Activated CD8-positive, alpha-beta memory T cell treated with anti-CD3 and anti-CD28 coated beads, Interleukin-2, amount 50 U/mL, for 48 hours (primary cell): Measurements from ENCODE around the gene LTB4R.
A peak's percentile ranks its signal among the peaks of the same experiment; 100 is the strongest.
"Not testable (repeated sequence)": the region's sequence is repeated elsewhere in the genome, so short reads cannot be mapped to it uniquely, and the experiment has no call there.

Experiments
- DNase-seq: peaks from one replicate; pipeline ENCODE4 v3.0.0-alpha.2; 2020

Gene LTB4R

DNA sequence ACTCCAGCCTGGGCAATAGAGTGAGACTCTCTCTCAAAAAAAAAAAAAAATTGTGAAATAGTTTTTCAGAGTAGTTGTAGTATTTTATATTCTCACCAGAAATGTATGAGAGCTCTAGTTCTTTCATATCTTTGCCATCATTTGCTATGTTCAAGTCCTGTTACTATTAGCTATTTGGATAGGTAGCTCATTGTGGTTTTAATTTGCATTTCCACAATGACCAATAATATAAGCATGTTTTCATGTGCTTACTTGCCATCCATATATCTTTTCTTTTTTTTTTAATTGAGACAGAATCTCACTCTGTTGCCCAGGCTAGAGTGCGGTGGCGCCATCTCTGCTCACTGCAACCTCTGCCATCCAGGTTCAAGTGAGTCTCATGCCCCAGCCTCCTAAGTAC is 36.9 kb downstream of the LTB4R start:
- no peak for DNase-seq

DNA sequence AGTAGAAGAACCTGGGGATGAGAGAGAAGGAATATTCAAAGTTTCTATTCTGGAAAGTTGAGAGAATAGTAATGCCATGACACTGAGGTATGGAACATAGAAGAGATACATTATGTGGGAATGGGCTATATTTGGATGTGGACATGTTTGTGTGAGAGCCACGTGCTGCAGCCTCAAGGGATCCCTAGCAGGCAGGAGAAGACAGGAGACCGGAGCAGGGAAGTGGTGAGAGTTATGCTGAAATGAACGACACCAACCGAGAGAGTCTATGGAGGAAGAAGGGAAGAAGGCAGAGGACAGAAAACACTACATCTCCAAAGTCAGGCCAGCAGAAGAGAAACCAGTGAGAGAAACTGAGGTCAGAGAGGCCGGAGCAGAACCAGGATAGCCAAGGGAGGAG is 38.4 kb downstream of the LTB4R start:
- DNase-seq, result no peak

DNA sequence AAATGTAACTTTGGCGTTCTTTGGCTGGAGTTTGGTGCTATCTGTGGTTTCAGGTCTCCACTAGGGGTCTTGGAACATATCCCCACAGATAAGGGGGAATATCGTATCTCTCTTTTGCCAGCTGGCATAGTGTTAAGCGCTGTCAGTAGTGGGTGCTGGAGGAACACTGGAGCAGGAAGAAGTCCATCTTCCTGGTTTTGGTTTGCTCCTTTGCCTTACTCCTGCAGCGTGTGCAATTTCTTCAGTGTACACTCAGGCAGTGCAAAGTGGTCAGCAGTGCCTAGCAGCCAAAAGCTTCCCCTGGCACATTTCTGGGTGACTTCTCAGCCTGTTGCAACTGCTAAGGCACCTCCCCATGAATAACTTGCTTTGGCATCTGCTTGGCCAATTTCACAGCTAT is 40.2 kb downstream of the LTB4R start:
- DNase-seq, result no peak

DNA sequence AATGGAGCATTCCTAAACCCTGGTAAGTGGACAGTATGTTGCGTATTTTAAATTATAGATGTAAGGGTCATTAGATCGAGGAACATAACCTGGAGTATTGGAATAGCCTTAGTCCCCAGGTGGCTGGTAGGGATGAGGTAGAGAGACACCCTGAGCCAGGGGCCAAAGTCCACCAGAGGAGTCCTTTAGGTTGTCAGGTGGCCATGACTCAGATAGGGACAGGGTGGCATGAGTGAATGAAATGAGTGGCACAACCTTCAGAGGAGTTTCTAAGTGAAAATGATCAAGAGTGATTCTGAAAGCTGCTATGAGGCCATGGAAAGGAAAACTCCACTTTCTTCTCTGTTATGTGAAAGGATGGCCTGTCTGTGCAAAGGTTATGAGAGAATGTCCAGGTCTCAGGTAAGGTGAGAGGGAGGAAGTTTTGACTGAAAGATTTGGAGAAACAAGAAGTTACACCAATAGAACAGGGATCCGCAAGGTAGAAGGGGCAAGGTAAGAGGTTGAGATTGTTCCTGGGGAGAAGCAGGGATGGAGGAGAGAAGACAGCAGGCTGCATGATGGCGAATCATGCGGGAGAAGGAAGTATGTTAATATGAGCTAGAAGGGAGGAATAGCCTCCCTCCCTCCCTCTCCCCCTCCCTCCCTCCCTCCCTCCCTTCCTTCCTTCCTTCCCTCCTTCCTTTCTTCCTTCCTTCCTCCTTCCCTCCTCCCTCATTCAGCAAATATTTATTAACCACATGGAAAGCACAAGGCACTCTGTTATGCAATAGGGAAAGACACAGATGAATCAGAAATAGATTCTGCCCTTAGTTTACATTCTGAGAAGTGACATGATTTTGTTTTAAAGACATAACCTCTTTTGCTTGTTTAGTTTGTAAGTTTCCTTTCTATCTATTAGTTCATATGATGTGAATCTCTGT is 42.5 kb downstream of the LTB4R start:
- no peak for DNase-seq

DNA sequence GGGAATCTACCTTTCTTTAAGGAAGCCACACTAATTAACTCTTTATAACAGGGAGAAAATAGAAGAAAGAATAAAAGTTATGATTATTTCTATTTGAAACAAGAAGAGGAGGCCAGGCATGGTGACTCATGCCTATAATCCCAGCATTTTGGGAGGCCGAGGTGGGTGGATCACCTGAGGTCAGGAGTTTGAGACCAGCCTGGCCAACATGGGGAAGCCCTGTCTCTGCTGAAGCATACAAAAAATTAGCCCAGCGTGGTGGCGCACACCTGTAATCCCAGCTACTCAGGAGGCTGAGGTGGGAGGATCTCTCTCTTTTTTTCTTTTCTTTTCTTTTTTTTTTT is 43.2 kb downstream of the LTB4R start:
- DNase-seq, result not testable (repeated sequence)

DNA sequence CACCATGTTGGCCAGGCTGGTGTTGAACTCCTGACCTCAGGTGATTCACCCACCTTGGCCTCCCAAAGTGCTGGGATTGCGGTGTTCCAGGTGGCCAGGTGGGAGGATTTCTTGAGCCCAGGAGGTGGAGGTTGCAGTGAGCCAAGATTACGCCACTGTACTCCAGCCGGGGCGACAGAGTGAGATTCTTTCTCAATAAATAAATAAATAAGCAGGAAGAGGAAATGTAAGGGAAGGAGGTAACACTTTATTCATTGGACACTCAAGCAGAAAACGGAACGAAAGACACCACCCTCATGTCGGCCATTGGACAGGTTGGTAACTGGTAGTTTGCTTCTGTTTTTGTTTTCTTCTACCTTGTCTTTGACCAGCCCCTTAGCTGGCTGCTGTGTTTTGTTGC is 43.7 kb downstream of the LTB4R start:
- DNase-seq, result no peak

DNA sequence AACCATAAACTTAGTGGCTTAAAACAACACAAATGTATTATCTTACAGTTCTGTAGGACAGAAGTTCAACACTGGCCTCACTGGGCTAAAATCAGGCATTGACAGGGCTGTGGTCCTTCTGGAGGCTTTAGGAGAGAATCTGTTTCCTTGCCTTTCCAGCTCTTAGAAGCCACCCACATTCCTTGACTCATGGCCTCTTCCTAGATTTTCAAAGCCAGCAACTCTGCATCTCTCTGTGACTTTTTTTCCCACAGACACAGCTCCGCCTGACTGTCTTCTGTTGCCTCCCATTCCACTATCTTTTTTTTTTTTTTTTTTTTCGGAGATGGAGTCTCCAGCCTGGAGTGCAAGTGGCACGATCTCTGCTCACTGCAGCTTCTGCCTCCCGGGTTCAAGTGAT is 44.9 kb downstream of the LTB4R start:
- no peak for DNase-seq

DNA sequence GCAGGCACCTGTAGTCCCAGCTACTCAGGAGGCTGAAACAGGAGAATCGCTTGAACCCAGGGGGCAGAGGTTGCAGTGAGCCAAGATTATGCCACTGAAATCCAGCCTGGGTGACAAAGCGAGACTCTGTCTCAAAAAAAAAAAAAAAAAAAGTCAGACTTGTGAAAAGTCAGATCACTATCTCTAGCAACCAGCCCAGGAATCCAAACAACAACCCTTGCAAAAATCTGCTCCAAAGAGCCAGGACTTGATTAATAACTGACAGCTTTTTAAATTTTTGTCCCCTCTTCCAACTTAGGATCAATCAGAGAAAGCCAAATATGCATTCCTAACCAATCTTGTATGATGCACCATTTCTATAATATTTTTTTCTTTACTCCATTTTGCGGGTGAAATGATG is 49.0 kb downstream of the LTB4R start:
- DNase-seq, result no peak

DNA sequence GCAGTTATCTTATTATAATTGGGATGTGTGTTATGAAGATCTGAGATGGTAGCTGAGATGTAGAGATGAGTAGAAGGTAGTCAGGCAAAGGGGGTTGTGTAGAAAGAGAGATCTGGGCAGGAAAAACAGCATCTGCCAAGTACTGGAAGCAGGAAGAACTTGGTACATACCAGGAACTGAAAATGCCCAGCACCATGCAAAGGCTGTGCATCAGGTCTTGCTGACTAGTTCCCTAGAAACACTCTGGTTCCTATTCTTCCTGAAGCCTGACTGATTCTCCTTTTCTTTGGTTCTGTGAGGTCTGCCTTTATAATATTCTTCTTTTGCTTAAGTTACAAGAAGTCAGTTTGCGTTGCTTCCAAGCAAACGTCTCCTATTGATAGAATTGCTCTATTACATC is 50.0 kb downstream of the LTB4R start:
- no peak for DNase-seq

DNA sequence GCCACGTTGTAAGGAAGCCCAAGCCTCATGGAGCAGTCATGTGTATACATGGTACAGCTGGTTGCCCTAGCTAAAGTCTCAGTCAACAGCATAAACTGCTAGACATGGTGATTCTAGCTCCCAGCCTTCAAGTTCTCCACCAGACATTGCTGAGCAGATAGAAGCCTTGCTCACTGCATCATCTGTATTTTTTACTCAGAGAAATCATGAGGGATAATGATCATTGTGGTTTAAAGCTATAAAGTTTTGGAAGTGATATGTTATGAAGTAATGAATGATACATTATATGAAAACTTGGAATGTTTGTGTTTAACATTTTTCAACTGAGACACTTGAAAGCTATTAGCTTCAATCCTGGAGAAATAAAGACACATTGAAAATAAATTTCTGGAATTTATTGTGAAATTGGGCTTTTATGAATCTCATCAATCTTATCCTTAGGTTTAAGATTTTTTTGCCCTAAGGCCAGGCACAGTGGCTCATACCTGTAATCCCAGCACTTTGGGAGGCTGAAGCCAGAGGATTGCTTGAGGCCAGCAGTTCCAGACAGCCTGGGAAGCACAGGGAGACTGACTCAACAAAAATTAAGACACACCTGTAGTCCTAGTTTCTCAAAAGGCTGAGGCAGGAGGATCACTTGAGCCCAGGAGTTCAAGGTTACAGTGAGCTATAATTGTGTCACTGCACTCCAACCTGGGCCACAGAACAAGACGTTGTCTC is 51.1 kb downstream of the LTB4R start:
- DNase-seq, result no peak

DNA sequence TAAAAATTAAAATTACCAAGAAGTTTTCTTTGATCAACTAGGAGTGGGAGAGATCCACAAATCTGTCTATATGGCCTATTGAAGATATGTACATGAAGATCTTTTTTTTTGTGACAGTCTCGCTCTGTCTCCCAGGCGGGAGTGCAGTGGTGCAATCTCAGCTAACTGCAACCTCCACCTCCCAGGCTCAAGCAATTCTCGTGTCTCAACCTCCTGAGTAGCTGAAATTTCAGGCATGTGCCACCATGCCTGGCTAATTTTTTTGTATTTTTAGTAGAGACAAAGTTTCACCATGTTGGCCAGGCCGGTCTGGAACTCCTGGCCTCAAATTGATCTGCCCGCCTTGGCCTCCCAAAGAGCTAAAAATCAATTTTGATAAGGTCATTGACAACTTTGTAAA is 52.1 kb downstream of the LTB4R start:
- no peak for DNase-seq

DNA sequence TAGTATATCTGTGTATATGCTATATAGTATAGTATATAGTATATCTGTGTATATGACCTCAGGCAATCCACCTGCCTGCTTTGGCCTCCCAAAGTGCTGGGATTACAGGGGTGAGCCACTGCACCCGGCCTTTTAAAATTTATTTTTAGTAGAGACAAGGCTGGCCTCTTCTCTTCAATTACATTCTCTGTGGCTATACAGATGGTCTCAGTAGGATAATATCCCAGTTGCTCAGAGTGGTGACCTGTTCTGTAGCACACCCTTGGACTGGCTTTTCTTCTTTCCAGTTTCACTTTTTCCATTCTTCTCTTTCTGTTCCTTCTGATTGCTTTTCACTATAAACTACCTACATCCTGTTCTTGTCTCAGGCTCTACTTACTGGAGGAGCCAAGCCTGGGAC is 53.5 kb downstream of the LTB4R start:
- DNase-seq, result no peak

DNA sequence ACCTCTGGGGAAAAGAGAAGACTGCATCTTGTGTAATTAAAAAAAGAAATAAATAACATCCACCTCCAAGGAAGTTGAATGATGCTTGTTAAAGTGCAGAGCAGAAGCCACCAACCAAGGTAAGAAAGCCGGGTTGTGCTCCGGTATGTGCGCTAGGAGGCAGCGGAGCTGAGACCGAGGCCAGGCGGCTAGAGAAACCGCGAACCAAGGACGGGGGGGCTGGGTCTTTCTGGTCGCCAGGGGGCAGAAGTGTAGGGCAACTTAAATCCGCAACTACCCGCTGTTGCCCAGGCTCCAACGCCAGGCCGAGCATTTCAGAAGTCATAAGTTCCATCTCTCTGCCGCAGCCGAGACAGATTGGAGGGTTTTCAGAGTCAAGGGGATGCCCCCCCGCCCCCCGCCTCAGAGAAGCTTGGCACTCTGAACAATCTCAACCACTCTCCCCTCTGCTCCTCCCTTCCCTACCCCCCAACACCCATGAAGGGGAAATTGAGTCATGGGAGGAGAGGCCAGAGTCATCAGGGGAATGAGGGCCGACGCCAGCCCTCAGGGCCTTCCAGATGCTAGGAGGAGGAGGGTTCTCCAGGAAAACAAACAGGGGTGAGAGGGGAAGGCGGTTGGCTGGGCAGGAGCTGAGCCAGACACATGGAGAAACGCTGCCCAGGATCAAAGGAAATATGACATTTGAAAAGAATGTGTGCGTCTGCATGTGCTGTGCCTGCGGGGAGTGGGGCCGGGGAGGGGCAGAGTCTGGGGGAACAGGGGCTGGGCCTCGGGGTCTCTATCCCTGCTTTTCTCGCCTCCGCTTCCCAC is 54.5 kb downstream of the LTB4R start:
- DNase-seq, result peak; percentile 86

DNA sequence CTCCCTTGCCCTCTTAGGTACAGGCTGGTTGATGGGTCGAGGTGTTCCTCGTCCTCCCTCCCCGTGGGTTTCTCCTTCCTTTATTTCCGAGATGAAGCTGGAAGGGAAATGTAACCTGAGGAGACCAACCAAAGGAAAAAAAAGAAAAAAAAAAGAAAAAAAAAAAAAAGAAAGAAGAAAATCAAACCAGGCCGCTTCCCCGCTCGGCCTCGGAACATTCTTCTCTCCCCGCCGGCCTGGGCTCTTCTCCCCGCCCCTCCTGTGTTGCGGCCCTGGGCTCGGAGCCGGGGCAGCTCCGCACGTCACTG is 55.1 kb downstream of the LTB4R start:
- no peak for DNase-seq

DNA sequence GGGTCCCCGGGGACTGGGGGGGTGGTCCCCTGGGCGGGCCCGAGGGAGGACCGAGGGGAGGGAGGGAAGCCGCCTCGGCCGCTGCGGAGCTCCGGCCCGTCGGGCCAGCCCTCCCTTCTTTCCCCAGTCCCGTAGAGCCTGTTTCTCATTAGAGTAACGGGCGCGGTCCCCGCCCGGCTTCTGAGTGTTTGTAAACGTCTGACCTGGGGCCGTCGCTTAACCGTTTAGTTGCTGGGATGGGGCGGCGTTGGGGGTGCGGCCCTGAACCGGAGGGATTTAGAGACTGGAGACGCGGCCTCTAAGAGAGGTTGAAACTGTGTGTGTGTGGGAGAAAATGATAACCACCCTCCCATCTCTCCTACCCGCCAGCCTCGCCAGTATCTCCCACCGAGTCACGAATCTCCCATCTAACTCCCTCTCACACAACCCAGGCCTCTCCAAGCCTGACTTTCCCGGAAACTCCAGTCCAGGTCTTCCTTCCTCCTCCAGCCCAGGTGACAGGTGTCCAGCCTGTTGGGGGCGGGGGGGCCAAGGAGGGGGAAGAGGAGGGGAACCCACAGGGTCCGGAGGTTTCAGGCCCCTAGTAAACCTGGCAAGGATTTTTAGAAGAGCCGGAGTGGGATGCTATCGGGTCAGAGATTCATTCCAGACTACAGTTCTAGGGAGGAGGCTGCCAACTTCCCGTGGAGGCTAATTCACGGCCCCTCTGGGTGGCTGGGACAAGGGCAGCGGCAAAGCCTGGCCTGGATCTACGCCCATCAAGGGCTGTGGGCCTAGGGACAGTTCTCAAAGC is 55.6 kb downstream of the LTB4R start:
- DNase-seq, result peak; percentile 78
